ENCODE results near the gene RC3H2.
"Not testable (repeated sequence)": the region's sequence is repeated elsewhere in the genome, so short reads cannot be mapped to it uniquely, and the experiment has no call there.

GRCh38 chr9:122867276-122867675, 37.9 kb downstream of the RC3H2 start:
- not testable (repeated sequence) for TF ChIP-seq GATA1 (IDR thresholded peaks at IDR 0.05; ENCODE audit: low read depth, low read length); POLR2A (IDR thresholded peaks at IDR 0.05; ENCODE audit: low read length)
